Embryonic facial prominence (tissue), 1 donor: ENCODE data around the gene MAP3K10.

ENCODE experiments used
- DNase-seq: peaks from one replicate; pipeline ENCODE4 v3.0.0-alpha.2; 2016; ENCODE audit errors: extremely low spot score

The MAP3K10 gene

DNA sequence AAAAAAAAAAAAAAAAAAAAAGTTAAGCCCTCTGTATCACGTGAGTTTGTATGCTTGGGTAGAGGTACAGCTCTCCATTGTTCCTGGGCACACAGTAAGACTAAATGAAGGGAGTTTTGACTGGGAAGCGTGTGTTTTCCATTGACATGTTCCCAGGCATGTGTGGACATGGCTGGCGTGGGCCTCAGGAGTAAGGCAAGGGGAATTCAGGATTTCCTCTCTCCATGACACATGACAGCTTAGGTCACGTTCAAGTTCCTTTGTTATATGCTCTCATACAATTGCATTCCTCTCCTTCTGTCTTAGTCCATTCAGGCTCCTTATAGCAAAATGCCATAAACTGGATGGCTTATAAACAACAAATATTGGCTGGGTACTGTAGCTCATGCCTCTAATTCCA is 17.1 kb upstream of the MAP3K10 start:
- no peak for DNase-seq

DNA sequence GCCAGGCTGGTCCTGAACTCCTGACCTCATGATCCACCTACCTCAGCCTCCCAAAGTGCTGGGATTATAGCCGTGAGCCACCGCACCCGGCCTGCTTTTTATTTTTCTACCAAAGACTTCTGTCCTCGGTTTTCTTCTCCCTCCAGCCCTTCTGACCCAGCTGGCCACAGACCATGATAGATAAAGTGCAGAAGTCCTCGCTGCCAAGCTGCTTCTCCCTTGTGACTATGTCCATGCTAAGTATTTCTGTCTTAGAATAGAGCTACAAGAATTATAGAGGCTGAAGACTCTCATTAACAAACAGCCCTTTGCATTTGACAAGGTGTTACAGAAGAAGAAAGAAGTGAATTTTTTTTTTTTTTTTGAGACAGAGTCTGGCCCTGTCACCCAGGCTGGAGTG is 15.4 kb upstream of the MAP3K10 start:
- no peak for DNase-seq

DNA sequence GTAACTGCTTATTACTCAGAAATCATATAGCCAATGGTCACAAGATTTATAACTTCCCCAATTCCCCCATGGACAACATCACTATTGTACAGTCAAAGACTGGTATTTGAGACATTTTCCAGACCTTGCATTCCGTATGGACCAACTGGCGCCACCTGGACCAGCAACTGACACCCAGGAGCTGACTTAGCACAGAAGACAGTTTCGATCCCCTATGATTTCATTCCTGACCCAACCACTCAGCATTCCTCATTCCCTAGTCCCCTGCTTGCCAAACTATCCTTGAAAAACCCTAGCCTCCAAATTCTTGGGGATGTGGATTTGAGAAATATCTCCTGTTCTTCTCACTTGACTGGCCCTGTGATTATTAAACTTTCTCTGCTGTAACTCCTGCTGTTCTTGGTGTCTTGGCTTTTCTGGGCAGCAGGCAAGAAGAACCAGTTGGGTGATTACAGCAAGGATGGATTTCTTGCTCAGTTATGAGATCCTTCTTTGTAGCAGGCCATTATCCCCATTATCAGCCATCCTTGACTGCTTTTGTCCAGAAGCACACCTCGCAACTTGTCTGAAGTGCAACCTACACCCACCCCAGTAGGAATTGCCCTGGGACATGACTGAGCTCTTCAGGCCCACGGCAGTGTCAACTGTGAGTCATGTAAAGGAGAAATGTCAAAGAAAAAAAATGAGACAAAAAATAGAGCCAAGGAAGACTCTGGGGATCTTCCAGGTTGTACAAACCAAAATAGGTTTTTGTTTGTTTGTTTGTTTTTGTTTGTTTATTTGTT is 13.7 kb upstream of the MAP3K10 start:
- DNase-seq, result no peak

DNA sequence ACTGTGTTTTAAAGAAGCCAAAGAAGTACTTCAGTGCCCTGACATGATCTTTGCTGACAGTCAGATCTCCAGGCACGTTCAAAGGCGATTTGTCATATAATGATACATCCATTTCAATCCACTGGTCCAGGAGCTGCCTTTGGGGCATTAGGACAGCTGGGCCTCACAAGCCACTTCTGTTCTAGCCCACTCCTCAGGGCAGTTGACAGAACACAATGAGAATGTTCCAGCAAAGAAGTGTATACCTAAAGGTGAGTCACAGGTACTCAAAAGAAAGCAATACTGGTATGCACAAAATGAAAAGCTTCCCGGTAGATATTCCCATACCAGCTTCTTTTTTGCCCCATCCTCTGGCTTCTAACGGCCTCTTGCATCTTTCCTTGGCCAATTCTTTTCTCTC is 12.5 kb upstream of the MAP3K10 start:
- DNase-seq, result no peak

DNA sequence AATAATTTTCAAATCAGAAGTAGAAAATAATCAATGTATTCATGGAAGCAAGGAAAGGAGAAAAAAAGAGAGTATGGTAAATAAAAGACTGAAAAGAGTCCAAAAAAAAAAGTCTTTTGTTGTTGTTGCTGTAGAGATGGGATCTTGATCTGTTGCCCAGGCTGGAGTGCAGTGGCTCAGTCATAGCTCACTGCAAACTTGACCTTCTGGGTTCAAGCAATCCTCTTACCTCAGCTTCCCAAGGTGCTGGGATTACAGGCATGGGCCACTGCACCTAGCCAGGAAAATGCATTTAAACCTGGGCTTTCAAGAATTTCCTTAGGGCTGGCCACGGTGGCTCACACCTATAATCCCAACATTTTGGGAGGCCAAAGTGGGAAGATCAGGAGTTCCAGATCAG is 7.0 kb upstream of the MAP3K10 start:
- no peak for DNase-seq

DNA sequence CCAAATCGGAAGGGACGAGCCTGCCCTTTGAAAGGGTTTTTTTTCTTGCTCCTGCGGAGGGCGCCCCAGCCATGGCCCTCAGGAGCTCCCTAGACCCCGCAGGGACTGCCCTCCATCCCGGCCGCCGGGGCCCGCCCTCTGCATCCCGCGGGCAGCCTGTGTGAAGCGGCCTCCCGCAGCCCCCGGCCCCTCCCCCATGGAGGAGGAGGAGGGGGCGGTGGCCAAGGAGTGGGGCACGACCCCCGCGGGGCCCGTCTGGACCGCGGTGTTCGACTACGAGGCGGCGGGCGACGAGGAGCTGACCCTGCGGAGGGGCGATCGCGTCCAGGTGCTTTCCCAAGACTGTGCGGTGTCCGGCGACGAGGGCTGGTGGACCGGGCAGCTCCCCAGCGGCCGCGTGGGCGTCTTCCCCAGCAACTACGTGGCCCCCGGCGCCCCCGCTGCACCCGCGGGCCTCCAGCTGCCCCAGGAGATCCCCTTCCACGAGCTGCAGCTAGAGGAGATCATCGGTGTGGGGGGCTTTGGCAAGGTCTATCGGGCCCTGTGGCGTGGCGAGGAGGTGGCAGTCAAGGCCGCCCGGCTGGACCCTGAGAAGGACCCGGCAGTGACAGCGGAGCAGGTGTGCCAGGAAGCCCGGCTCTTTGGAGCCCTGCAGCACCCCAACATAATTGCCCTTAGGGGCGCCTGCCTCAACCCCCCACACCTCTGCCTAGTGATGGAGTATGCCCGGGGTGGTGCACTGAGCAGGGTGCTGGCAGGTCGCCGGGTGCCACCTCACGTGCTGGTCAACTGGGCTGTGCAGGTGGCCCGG is 815 bp downstream of the MAP3K10 start:
- no peak for DNase-seq

DNA sequence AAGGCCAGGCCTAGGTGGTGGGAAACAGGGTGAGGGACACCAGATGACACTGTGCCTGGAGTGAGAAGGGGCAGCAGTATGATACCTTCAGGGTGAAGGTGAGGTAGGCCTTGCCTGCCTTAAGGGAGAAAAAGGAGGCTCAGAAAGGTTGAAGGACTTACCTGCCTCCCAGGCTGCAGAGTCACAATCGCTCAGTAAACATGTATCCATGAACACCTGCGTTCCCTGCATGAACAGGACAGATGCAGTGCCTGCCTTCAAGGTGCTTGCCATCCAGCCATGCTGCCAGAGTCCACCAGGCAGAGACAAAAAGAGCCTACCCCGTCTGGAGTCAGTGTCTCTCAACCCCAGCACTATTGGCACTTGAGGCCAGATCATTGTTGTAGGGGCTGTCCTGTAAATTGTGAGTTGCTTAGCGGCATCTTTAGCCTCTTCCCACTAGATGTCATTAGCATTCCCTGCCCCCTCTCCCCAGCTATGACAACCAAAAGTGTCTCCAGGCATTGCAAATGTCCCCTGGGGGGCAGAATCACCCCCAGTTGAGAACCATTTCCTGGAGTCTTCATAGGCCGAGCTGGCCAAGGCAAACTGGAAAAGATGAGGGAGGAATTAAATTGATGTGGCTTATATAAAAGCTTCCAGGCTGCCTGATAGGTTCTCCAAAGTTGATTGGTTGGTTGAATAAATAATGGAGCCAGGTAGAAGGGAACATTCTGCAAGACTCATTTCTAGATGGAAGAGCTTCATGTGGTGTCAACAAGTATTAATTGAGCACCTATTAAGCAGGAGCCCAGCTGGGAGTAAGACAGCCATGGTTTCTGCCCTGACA is 1.7 kb downstream of the MAP3K10 start:
- no peak for DNase-seq

DNA sequence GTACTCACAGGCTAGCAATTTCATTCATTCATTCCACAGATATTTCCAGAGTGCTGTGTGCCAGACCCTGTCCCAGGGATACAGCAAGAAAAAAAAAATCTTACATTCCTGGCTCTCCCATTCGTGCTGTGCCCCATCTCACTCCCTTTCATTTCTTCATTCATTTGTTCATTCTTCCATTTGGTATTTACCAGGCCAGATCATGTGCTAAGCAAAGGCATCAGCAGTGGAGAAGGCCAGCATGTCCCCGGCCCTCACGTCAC is 2.3 kb downstream of the MAP3K10 start:
- DNase-seq, result no peak

DNA sequence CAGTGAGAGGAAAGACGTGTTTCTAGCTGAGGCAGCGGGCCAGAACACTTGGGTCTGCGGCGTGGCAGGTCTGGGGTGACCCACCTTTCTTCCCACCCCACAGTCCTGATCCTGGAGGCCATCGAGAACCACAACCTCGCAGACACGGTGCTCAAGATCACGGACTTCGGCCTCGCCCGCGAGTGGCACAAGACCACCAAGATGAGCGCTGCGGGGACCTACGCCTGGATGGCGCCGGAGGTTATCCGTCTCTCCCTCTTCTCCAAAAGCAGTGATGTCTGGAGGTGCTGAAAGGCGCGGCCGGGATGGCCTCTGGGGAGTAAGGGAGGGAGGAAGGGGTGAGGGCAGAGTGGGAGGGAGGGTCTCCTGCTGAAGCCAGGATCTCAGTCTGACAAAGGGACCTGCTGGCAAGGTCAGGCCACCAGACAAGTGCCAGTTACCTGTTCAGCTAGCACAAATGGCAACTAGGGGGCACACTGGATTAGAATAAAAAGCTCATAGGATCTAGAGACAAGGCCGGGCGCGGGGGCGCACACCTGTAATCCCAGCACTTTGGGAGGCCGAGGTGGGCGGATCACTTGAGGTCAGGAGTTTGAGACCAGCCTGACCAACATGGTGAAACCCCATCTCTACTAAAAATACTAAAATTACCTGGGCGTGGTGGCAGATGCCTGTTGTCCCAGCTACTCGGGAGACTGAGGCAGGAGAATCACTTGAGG is 7.2 kb downstream of the MAP3K10 start:
- no peak for DNase-seq

DNA sequence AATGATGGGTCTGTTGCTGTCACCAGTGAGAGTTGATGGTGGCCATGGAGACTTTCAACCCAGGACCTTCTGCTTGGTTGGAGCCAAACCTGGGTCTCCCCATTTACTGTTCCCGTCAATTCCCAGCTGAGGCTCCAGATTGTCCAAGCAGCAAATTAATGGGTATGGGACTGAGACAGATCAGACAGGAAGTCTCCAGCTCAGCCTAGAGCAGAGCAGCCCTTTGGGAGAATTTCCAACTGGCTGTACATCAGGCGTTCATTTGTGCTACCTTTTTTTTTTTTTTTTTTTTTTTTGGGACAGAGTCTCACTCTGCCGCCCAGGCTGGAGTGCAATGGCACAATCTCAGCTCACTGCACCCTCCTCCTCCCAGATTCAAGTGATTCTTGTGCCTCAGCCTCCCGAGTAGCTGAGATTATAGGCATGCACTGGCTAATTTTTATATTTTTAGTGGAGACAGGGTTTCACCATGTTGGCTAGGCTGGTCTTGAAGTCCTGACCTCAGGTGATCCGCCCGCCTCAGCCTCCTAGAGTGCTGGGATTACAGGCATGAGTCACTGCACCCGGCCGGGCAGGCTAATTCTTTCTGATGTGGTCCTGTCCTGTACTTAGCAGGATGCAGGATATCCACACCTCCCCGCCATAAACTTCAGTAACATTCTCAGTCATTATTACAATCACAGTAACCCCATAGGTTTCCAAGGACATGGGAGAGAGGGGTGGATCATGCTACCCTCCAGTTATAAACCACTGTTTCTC is 9.3 kb downstream of the MAP3K10 start:
- no peak for DNase-seq

DNA sequence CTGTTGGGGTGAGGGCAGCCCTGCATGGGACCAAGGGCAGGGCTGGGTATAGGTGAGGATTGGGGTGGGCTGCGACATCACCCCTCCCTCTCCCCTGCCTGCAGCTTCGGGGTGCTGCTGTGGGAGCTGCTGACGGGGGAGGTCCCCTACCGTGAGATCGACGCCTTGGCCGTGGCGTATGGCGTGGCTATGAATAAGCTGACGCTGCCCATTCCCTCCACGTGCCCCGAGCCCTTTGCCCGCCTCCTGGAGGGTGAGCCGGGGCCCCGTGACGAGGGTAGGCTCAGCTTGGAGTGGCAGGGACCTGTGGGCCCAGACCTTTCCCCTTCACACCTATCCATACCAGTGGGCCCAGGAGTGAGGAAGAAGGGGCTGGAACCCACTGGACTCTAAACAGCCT is 13.2 kb downstream of the MAP3K10 start:
- no peak for DNase-seq

DNA sequence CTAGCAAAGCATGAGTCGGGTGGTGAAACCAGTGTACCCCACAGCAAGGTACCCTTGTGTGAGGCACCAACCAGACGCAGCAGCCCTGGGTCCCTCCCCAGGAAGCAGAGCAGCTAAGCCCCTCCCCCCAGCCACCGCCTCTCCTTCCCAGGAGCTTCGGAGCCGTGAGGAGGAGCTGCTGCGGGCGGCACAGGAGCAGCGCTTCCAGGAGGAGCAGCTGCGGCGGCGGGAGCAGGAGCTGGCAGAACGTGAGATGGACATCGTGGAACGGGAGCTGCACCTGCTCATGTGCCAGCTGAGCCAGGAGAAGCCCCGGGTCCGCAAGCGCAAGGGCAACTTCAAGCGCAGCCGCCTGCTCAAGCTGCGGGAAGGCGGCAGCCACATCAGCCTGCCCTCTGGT is 14.5 kb downstream of the MAP3K10 start:
- no peak for DNase-seq

DNA sequence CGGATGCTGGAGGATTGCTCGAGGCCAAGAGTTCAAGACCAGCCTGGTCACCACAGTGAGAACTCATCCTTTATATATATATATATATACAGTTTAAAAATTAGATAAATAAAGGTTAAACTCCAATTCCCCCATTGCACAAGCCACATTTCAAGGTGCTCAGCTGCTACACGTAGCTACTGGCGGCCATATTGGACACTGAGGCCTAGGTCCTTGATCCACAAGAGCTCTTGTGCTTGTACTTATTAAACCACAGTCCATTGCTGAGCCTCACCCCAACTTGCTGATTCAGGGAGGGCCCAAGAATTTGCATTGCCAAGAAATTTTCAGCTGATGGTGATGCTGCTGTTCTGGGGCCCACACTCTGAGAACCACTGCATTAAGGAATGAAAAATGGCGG is 17.4 kb downstream of the MAP3K10 start:
- no peak for DNase-seq

DNA sequence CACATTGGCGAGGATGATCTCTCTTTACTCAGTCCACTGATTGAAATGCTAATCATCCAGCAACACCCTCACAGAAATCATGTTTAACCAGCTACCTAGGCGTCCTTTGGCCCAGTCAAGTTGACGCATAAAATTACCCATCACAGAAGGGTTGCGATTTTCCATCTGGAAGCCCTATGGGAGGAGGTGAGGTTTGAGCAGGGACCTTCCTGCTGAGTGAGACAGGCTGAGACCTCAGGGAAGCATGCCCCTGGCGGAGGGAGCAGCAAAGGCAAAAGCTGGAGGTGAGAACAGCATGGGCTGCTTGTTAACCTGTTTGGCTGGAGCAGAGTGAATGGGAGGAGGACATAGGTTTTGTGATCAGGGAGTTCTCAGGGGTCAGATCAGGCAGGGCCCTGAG is 19.7 kb downstream of the MAP3K10 start:
- DNase-seq, result no peak

DNA sequence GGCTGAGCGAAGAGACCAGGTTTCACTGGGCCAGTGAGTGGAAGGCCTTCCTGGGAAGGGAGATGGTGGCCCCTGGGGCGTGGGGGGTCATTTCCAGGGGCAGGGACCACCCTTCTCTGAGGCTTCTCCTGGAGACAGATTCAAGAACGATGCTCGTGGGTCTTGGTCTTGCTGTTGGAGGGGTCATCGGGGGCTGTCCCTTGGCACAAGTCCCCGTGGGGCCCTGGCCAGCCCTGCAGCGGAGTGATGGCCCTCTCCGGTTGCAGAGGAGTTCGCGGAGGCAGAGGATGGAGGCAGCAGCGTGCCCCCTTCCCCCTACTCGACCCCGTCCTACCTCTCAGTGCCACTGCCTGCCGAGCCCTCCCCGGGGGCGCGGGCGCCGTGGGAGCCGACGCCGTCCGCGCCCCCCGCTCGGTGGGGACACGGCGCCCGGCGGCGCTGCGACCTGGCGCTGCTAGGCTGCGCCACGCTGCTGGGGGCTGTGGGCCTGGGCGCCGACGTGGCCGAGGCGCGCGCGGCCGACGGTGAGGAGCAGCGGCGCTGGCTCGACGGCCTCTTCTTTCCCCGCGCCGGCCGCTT is 22.1 kb downstream of the MAP3K10 start:
- no peak for DNase-seq

DNA sequence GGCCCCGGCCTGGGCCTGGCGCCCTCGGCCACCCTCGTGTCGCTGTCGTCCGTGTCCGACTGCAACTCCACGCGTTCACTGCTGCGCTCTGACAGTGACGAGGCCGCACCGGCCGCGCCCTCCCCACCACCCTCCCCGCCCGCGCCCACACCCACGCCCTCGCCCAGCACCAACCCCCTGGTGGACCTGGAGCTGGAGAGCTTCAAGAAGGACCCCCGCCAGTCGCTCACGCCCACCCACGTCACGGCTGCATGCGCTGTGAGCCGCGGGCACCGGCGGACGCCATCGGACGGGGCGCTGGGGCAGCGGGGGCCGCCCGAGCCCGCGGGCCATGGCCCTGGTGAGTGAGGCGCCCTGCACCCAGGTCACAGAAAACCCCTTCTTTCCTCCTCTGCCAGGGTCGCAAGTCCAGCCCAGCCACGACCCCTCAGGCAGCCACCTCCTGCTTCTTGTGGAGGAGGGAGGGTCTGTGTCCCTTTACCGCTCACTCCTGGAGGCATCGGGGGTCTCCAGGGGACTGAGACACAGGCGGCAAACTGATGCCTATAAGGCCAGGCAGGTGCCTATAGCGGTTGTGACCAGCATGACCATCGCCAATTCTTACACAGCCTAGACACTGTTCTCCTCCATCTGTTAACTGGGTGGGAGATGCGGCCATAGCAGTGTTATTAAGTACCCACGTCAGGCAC is 22.8 kb downstream of the MAP3K10 start:
- no peak for DNase-seq

DNA sequence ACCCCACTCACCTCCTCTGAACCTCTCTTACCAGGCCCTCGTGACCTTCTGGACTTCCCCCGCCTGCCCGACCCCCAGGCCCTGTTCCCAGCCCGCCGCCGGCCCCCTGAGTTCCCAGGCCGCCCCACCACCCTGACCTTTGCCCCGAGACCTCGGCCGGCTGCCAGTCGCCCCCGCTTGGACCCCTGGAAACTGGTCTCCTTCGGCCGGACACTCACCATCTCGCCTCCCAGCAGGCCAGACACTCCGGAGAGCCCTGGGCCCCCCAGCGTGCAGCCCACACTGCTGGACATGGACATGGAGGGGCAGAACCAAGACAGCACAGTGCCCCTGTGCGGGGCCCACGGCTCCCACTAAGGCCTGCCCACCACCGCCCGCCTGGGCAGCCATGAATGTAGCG is 23.7 kb downstream of the MAP3K10 start:
- no peak for DNase-seq

DNA sequence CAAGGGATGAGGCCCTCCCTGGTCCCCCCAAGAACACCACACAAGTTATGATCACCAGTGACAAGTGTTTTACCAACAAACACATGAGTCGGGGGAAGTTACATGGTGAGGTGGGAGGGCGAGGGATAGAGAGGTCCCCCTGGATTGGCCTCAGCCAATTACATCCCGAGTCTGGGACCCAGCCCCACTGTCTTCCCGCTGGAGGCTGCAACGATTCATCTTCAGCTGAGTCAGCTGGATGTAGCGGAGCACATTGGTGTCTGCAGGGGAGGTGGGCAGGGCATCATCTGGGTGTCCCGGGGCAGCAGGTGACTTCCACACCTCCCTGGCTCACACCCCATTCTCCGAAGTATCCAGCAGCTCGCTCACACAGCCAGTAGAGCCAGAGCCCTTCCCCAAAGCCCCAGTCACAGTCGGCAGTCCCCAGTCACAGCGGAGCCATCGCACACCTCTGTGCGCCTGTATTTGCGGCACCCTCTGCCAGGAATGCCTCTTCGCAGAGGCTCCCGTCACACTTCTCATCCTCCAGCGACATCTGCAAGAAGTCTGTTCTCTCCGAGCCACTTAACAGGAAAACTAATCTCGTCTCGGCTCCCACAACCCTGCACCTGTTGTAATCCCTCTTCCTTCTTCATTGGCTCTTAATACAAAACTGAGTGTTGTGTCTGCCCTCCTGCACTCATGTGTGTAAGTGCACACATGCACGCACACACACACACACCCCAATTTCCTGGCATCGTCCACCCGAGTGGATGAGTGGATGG is 25.0 kb downstream of the MAP3K10 start:
- DNase-seq, result no peak

DNA sequence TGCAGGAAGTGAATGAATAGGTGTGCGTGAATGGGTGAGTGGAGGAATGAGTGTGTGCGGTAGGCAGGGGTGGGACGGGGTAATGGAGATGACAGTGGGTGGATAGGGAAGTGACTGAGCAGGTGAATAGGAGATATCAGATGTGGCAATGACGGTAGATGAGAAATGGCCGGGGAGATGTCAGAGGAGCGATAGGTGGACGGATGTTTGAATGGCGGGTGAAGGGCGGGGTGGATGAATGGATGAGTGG is 25.5 kb downstream of the MAP3K10 start:
- no peak for DNase-seq
